Activated T-cell treated with anti-CD3 and anti-CD28 coated beads for 4 hours (primary cell): ENCODE measurements around the gene PPM1L.

ENCODE experiments used
- DNase-seq: peaks from one replicate; pipeline ENCODE4 v3.0.0-alpha.2; 2020

PPM1L gene

DNA sequence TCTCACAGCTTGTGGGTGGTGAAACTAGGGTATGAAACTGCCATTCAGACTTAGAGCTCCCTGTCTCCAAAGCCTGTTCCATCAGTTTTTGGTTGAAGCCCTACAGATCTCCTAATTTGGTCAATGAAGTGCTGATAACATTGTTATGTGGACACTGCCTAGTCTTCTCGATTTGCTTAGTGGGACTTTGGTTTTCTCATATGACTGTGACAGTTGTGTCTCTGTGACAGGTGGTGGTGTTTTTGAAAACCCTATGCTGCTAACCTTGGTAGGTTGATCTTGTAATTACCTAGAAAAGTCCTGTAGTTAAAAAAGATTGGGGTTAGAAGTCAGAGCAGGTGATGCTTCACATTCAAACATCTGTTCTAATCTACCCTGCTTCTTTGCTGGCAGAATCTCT is 9.2 kb downstream of the PPM1L start:
- DNase-seq = no peak

DNA sequence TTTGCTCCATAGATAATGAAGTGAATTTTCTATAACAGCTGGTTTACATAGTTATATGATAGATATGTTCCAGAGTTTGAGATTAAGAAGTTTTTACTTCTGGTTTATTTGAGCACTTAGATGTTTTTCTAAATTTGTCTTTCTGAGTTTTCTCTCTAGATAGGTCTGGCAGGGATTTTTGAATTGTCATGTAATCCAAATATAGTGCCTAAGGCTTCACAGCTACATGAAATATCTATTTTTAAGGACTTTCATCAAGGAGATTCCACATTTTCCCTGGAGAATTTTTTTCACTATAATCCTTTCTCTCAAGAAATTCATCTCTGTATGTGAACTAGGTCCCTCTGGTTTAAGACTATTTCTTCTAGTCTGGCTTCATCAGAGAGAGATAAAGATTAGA is 12.0 kb downstream of the PPM1L start:
- DNase-seq = no peak

DNA sequence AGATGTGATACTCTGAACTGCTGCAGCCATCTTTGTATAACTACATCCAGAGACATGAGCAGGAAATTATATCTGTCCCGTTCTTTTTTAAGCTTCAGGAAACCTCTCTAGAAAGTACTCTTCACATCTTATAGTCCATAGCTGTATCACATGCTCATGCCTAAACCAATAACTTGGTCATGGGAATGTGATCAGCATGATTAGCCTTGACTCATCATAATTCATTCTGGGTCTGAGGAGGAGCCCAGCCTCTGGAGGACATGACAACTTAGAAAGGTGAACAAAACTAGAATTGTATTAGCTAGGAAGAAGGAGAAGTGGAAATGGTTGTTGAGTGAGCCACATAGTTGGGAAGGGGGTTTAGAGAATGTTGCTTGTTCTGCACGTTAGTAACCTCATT is 12.9 kb downstream of the PPM1L start:
- no peak for DNase-seq

DNA sequence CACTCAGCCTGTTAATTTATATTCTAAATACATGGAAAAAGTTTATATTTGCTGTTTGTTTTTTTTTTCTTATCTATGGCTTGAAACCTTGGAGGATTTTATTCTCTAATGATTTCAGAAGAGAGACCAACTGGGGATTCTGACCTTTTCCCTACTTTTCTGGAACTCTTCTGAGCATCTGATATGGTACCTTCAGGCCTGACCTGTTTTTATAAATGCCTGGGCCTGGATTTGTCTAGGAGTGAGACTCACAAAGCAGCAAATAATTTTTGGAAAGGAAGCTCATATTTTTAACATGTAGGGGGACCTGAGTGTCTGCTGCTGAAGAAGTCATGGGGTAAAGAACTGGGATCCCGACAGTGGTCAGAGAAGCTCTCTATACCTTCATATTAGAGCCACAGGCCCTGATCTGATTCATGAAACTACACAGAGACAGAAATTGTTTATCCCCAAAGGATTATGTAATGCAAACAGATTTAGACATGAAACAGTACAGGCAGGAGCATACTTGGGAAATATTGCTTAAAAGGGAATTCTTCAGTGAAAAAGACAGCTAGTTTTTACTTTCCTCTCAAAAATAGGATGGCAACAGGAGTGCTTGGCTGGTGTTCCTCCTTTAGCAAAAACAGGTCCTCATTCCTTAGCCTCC is 15.9 kb downstream of the PPM1L start:
- DNase-seq = no peak

DNA sequence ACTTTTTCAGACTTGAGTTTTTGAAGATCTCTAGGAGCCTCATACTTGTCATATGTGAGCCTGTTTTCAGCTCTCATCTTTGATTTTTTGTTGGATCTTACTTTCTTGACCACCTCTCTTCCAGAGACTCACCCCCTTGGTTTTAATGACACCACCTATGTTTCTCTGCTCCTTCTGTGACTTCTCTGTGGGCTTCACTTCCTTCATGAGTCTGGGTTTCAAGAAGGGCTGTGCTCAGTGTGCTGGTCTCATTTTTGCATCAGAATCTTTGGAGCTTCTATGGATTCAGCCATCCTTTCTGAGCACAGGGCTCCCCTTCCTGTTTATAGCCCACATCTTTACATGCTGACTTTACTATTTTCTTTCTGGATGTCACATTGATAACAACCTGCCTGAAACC is 17.7 kb downstream of the PPM1L start:
- no peak for DNase-seq

DNA sequence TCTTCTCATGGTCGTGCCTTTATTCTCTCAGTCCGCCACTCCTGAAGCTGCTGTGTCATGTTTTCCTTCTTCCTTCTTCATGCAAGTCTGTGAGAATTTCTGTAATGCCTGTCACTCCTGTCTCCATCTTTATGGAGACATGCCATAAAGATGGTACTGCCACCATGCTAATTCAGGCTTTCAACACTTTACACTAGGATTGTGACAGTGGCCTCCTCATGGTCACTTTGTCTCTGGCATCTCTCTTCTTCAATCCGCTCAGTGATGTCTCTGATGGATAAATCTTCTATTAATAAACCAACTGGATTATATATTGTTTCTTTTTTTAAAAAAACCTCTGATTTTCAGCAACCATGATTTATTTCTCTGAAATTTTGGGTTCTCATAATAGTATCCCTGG is 18.1 kb downstream of the PPM1L start:
- DNase-seq = no peak

DNA sequence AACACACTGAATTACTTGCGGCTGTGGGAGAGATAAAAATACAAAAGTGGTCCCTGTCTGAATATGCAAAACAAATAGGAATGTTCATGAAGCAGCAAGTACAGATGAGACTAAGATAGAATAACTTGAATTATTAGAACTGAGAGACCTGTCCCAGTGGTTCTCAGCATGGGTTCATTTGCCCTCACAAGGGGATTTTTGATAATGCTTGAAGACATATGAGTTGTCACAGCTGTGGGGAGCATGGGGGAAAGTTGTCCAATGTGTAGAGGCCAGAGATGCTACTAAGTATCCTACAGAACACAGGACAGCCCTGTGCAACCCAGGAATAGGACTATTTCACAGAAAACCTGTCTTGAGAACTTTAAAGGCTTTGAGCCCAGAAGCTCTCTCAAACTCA is 22.4 kb downstream of the PPM1L start:
- no peak for DNase-seq

DNA sequence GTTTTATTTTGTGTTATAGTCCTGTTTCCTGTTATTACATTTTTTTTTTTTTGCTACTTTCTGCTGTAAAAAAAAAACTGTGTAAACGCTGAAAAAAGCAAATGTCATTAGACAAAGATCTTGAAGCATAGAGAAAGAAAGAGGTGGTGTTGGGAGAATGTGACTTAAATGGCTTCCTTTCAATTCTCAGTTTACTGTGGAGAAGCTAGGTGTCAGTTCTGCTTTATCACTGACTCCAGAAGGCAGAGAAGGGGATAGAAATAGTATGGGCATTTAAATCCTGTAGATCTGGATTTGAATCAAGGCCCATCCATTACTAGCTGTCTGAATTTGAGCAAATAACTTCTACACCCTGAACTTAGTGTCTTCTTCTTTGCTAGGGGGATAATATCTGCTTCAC is 23.0 kb downstream of the PPM1L start:
- no peak for DNase-seq

DNA sequence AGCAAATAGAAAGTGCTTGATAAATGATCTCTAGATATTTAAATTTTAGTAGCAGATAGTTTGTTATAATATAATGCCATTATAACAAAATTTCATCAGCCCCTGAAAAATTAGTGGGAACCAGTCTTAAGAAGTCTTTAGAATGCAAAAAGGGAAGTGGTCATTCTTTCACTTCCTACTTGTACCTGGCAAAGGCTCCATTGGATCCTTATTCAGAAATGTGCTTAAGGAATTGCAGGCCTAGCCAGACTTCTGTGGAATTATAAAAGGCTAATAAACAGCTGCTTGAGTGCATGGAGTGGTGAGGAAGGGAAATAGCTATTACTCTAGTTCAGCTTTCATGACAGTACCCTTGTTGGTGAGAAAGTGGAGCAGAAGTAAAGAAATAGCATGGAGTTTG is 24.2 kb downstream of the PPM1L start:
- no peak for DNase-seq

DNA sequence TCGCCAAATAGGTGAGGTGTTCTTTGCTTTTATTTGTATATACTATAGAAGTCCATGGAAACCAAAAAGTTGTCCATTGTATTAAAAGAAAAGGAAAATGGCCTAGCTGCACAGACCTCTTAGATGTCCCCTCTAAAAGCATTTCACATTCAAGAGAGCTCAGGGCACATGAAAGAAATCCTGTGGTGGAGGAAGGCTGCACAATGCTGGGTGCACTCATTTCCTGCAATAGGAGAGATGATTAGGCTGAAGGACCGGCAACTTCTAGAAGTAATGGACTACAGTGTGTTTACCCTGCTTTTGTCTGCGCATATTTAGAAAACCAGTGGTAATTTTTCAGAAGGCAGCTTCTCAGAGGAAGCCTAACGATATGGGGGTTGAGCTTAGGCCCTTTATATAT is 25.4 kb downstream of the PPM1L start:
- DNase-seq = no peak

DNA sequence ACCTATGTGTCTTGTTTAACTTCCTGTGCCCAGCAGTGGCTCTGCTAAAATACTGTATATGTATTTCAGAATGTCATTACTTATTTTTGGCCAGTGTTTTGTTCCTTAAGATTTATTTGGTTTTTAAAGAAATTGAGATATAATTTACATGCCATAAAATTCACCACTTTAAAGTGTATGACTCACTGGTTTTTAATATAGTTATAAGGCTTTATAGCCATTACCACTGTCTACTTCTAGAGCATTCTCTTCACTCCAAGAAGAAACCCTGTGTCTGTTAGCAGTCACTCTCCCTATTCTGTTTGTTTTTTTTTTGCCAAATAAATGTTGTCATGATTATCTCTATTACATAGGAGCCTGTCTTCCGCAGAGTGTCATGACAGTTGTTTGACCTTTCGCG is 25.8 kb downstream of the PPM1L start:
- no peak for DNase-seq

DNA sequence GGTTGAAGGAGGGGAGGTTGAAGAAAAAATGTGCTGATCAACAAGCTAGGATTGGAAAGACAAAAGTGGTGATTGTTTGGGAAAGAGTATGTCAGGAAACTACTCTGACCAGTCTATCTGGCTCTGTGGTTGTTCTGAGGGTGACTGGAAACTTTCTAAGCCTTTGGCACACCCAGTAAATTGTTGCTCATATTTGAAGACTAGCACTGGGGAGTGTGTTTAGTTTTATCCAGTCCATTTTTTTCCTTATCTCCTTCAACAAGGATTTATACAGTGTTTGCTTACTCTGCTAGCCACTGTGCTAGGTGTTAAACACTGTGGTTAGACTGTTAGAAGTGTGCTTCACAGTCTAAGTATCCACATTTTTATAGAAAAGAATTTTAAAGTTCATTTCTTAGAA is 28.8 kb downstream of the PPM1L start:
- DNase-seq = no peak

DNA sequence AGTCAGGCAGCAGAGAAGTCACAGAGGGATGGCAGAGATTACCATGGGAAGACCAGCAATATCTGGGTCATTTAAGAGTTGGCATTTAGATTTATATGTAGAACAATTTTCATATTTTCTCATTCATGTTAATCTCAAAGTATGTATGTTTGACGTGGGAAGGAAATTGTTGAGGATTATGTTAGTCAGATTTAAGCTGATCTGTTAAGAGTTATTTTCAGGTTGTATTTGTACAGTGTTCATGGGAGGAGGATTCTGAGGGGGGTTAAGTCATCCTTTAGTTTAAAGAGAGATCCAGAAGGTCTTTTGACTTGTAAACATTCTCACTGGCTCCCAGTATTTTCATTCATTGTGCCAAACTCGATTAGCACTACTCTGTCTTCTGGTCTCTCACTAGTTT is 34.7 kb downstream of the PPM1L start:
- DNase-seq = no peak

DNA sequence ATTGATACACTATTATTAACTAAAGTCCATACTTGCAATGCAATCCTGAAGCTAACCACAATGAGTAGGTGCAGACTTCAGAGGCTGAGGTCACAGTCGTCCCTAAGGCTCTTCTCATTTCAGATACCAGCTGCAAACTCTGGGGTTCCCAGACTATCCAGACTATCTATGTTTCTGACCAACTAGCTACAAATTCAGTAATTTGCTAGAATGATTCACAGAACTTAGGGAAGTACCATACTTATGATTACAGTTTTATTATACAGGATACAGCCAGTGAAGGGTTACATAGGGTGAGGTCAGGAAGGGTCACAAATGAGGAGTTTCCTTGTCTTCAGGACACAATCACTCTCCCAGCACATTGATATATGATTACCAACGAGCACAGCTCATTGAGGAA is 36.5 kb downstream of the PPM1L start:
- no peak for DNase-seq

DNA sequence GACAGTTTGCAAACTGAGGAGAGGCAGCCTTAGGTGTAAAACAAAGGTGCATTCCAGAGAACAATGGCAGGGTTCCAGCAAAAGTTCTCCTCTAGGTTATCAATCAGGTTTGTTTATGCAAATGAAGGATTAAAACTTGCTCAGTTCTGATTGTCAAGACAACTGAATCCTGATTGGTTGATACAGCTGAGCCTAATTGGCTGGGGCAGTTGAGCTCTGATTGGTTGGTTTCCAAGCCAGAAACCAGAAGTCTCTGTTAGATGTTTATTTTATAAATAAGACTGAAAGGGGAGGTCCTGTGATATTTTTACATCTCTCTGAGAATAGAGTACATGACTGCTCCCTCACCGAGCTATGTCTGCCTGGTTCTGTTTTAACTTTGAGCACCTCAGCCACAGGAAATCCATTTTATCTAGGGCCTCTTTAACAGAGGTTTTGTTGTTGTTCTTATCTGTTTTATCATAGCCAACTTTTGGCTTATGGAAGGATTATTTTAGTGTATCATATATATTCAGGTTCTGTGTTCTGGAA is 37.8 kb downstream of the PPM1L start:
- no peak for DNase-seq

DNA sequence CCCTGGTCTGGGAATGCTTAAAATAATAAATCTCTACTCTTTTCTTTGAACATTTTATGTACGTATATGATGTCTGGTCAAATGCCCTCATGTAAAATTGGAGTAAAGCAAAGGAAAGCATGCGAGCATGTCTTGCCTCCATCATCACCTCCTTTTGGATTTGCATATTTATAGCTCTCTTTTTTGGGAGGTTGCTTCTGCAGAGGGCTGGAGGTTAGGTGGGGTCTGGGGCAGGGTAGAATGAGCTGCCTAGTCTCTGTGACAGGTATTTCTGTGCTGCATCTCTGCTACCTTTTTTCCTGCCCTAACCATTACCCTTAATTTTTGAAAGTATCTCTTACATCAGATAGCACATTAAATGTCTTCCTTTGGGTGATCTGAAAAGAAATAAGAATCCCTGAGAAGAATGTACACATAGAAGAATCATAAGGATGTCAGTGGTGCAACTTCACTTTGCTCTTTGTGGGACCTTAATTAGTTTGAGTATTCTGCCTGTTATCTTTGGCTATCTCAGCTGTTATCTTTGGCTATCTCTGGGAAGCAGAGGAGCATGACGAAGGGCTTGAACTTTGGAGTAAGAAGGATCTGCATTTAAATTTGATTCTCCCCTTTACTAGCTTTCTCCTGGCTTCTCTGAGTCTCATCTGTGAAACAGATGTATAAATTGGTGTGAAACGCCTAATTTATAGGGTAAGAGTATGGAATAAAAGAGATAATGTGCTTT is 40.2 kb downstream of the PPM1L start:
- no peak for DNase-seq

DNA sequence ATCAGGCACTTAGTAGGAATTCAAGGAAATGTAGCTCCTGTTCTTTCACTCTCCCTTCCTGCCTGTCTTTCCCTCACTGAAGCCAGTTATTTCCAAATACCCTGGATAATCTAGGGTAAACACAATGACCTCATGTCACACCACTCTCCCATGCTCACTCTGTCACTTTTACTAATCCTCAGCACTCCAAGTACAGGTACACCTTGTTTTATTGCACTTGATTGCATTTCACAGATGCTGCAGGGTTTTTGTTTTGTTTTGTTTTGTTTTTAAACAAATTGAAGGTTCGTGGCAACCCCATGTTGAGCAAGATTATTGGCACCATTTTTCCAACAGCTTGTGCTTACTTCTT is 40.8 kb downstream of the PPM1L start:
- DNase-seq = no peak

DNA sequence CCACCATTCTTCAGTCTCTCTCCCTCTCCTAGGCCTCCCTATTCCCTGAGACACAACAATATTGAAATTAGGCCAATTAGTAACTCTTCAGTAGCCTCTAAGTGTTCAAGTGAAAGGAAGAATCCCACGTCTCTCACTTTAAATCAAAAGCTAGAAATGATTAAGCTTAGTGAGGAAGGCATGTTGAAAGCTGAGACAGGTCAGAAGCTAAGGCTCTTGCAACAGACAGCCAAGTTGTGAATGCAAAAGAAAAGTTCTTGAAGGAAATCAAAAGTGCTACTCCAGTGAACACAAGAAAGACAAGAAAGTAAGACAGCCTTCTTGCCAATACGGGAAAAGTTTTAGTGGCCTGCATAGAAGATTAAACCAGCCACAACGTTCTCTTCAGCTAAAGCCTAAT is 41.3 kb downstream of the PPM1L start:
- DNase-seq = no peak

DNA sequence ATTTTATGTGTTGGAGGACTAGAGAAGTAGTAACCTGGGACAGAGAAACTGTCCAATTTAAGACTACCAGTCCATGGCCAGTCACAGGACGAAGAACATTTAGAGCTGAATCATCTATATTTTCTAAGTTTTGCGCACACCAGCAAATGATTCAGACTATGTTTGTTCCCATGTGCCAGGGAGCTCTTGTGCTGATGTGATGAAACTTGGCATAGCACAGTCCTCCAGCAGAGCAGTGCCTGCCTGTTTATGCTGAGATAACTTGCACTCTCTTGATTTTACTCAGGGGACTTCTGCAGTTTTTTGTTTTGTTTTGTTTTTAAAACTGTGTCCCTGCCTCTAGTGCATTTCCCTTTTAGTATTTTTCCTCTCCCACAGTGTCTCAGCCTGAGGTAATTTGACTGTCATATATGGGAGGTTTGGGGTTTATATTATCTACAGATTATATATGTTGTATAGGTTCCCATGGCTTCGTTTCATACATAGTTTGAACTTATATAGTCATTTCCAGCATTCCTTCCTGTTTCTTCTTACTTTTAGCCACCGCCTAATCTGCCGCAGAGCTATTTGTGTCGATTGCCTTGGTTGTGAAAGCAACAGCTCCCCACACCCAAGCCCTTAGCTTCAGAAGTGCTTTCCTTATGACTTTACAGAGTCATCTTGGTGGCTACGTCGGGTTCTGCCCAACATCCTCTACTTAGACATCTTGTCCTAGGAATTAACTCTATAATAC is 45.5 kb downstream of the PPM1L start:
- no peak for DNase-seq

DNA sequence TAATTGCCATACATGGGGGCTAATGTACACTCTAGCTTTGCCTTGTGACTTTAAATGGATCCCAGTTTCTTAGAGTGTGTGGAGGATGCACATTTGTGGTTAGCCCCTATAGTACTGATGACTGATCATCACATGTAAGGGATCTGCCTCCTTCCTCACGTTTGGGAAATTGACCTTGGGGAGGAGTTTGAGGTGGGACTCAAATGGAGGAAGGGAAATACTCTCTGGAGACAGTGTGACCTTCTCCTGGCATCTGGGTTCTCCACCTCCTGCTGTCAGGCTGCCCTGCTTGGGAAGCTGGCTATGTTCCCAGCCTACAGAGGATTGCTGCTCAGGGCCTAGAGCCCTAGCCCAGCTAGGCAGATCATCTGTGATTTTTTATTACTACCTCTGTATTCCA is 48.7 kb downstream of the PPM1L start:
- DNase-seq = no peak

DNA sequence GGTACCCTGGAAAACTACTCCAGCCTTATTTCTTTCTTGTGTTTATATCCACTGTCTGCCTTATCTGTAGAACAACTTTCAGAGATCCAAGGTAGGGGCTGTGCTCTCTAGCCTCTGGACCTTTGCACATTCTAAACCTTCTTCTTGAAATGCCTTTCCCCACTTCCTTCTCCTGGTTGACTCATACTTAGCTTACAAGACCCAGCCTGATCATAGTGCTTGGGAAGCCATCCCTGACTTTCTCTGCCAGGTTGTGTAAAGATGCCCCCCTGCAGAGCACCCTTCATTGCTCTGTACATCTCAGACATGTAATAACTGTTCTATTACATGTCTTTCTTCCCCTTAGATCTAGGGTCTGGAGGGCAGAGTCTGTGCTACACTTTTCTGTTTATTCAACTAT is 50.1 kb downstream of the PPM1L start:
- DNase-seq = no peak

DNA sequence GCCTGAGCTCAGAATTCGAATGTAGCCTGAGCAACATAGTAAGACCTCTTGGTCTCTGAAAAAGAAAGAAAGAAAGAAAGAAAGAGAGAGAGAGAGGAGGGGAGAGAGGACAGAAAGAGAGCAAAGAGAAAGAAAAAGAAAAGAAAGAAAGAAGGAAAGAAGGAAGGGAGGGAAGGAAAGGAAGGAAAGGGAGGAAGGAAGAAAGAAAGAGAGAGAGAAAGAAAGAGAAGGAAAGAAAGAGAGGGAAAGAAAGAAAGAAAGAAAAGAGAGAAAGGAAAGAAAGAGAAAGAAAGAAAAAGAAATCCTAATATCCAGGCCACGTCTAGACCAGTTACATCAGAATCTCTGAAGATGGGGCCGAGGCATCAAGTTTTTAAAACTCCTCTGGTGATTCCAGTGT is 50.7 kb downstream of the PPM1L start:
- DNase-seq = no peak

DNA sequence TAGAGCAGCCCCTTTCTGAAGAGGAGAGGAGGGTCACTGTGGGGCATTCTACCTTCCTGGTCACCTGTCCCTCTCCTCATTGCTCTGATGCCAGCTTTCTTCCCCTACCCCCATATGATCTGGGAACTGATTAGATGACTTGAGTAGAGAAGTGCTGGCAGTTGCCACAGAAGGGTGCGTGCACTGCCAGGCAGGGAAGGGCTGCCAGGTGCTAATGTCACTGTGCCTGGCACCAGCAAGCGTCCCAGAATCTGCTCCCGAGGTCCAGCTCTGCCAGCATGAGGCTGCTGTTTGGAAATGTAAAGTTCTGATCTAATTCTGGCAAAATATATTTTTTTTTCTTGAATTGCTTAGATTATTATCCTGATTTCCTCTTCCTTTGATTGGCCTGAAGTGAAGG is 52.8 kb downstream of the PPM1L start:
- DNase-seq = no peak

DNA sequence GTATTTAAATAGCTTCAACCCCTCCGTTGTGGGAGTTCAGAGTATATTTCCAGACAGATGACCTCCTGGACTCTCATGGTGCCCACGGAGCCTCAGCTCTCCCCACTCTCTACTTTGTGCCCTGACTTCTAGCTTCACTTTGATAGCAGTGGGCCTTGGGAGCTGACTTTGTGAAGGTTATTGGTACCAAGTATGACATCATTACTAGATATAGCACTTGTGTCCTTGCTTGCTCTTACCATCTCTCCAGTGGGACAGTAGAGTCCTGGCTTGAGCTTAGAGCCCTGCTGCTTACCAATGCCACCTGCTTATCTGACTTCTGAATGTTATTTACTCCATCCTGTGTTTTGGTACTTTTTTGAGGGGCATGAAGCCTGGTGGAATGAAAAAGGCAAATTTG is 53.4 kb downstream of the PPM1L start:
- no peak for DNase-seq
